H1 (cell line): ENCODE measurements around the gene MYH9. TPM values are rescaled to one million over a fixed set of nuclear protein-coding genes. Genes with fewer than 3 reads are reported as not detected.

ENCODE experiments used
- CTCF ChIA-PET: fragments of 300-600 bp; sonication (Branson Sonifier 250); formaldehyde crosslinking; loops from one replicate; lab custom pipeline; 2021; ENCODE audit not compliant: partially characterized antibody; lab: Charles Lee
- POLR2A ChIA-PET: fragments of 300-600 bp; sonication (Branson Sonifier 250); formaldehyde crosslinking; loops from one replicate; lab custom pipeline; 2021; ENCODE audit warnings: inconsistent platforms; ENCODE audit not compliant: partially characterized antibody; lab: Charles Lee
- DNase-seq, 2 experiments: peaks; one replicate each; pipeline versions ENCODE4 v3.0.0 to v3.0.0-alpha.2; 2010 to 2022; ENCODE audit warnings: low spot score in 2 of 2, low read depth in 1 of 2, mixed read lengths in 1 of 2
- FAIRE-seq: peaks from 2 replicates; lab custom pipeline; 2011; peaks lifted over from hg19 to GRCh38; lab: Jason Lieb, UNC
- H2AFZ ChIP-seq: 2 replicates; pipeline ENCODE4 v1.8.1; 2012; ENCODE audit warnings: low read length, inconsistent platforms
- H2AK5ac ChIP-seq: 2 replicates; pipeline ENCODE4 v1.6.1; 2013; ENCODE audit warnings: low read depth, low read length
- H2BK120ac ChIP-seq: replicated peaks from 2 replicates; pipeline ENCODE3; 2013; ENCODE audit warnings: low read depth, low read length, inconsistent platforms
- H2BK12ac ChIP-seq: 2 replicates; pipeline ENCODE4 v1.6.1; 2013; ENCODE audit warnings: low read depth, low read length
- H2BK15ac ChIP-seq: 2 replicates; pipeline ENCODE4 v1.6.1; 2013; ENCODE audit warnings: low read length
- H2BK20ac ChIP-seq: 2 replicates; pipeline ENCODE4 v1.6.1; 2013; ENCODE audit warnings: low read length
- H2BK5ac ChIP-seq: 2 replicates; pipeline ENCODE4 v1.6.1; 2013; ENCODE audit warnings: low read depth, low read length
- H3K14ac ChIP-seq: 2 replicates; pipeline ENCODE4 v1.6.1; 2013; ENCODE audit warnings: inconsistent platforms; ENCODE audit not compliant: insufficient read length
- H3K18ac ChIP-seq: 2 replicates; pipeline ENCODE4 v1.6.1; 2013; ENCODE audit warnings: low read length; ENCODE audit errors: extremely low read depth
- H3K23ac ChIP-seq: 2 replicates; pipeline ENCODE4 v1.6.1; 2013; ENCODE audit warnings: inconsistent platforms; ENCODE audit not compliant: insufficient read length
- H3K23me2 ChIP-seq: 2 replicates; pipeline ENCODE4 v1.6.1; 2013; ENCODE audit warnings: low read depth, low read length
- H3K27ac ChIP-seq: 2 replicates; pipeline ENCODE4 v1.6.1; 2011; ENCODE audit warnings: low read depth, low read length, inconsistent platforms
- H3K27me3 ChIP-seq, 4 experiments: replicated peaks in 1 of 4; 1 replicate in 1 of 4; 2 replicates in 3 of 4; pipeline versions ENCODE4 v1.6.1 to v1.8.1; 2011 to 2013; ENCODE audit warnings: low read length in 3 of 4, mild to moderate bottlenecking in 3 of 4, inconsistent platforms in 2 of 4, mixed read lengths in 2 of 4, moderate library complexity in 1 of 4; ENCODE audit not compliant: control insufficient read depth in 3 of 4, insufficient read depth in 3 of 4; ENCODE audit errors: extremely low read depth in 1 of 4
- H3K36me3 ChIP-seq, 4 experiments: 2 replicates each; pipeline versions ENCODE4 v1.6.1 to v1.8.1; 2011 to 2013; ENCODE audit warnings: mild to moderate bottlenecking in 4 of 4, low read length in 3 of 4, moderate library complexity in 2 of 4, control low read depth in 1 of 4, inconsistent platforms in 1 of 4; ENCODE audit not compliant: insufficient read depth in 4 of 4, control insufficient read depth in 2 of 4
- H3K4ac ChIP-seq: replicated peaks from 2 replicates; pipeline ENCODE3; 2013; ENCODE audit warnings: low read length, low read depth, mixed read lengths, inconsistent platforms; ENCODE audit not compliant: insufficient read length
- H3K4me1 ChIP-seq, 4 experiments: replicated peaks in 1 of 4; 1 replicate in 1 of 4; 2 replicates in 3 of 4; pipeline versions ENCODE4 v1.6.1 to v1.8.1; 2011 to 2013; ENCODE audit warnings: low read length in 3 of 4, inconsistent platforms in 2 of 4, mixed read lengths in 1 of 4; ENCODE audit not compliant: insufficient read depth in 4 of 4, control insufficient read depth in 3 of 4
- H3K4me2 ChIP-seq, 2 experiments: 2 replicates each; pipeline versions ENCODE4 v1.6.1 to v1.8.1; 2011 to 2013; ENCODE audit warnings: low read depth in 2 of 2, low read length in 2 of 2, control low read depth in 1 of 2, inconsistent platforms in 1 of 2, mild to moderate bottlenecking in 1 of 2; ENCODE audit not compliant: insufficient read depth in 1 of 2
- H3K4me3 ChIP-seq, 4 experiments: fragments of 200-600, 300-600 bp in 1 of 4; sonication (generic), shearing (Covaris generic), sonication (Bioruptor Twin) in 1 of 4; 2 replicates each; pipeline versions ENCODE4 v1.5.1 to v1.8.1; 2011 to 2016; ENCODE audit warnings: low read length in 4 of 4, low read depth in 3 of 4, control low read depth in 2 of 4, inconsistent platforms in 2 of 4, mild to moderate bottlenecking in 2 of 4, mixed read lengths in 1 of 4, moderate library complexity in 1 of 4; ENCODE audit not compliant: insufficient read depth in 2 of 4; ENCODE audit errors: extremely low read depth in 1 of 4
- H3K56ac ChIP-seq: replicated peaks from 2 replicates; pipeline ENCODE3; 2013; ENCODE audit warnings: low read depth, mild to moderate bottlenecking, mixed read lengths, low read length, inconsistent platforms; ENCODE audit not compliant: insufficient read length
- H3K79me1 ChIP-seq: 2 replicates; pipeline ENCODE4 v1.6.1; 2013; ENCODE audit warnings: low read depth, low read length, control low read depth
- H3K79me2 ChIP-seq, 2 experiments: 2 replicates each; pipeline versions ENCODE4 v1.6.1 to v1.8.1; 2012 to 2013; ENCODE audit warnings: low read length in 2 of 2, mild to moderate bottlenecking in 2 of 2, inconsistent platforms in 1 of 2; ENCODE audit not compliant: insufficient read depth in 2 of 2, control insufficient read depth in 1 of 2
- H3K9ac ChIP-seq, 4 experiments: replicated peaks in 1 of 4; 1 replicate in 1 of 4; 2 replicates in 3 of 4; pipeline versions ENCODE4 v1.6.1 to v1.8.1; 2011 to 2013; ENCODE audit warnings: low read depth in 3 of 4, low read length in 3 of 4, control low read depth in 2 of 4, mild to moderate bottlenecking in 2 of 4, moderate library complexity in 2 of 4, inconsistent platforms in 1 of 4; ENCODE audit errors: extremely low read depth in 1 of 4
- H3K9me3 ChIP-seq, 2 experiments: 2 replicates each; pipeline versions ENCODE4 v1.6.1 to v1.8.1; 2012 to 2013; ENCODE audit warnings: mild to moderate bottlenecking in 2 of 2, moderate library complexity in 2 of 2, control low read depth in 1 of 2, inconsistent platforms in 1 of 2, low read depth in 1 of 2, low read length in 1 of 2, mixed read lengths in 1 of 2; ENCODE audit not compliant: insufficient read depth in 2 of 2
- H4K20me1 ChIP-seq, 2 experiments: replicated peaks in 1 of 2; 2 replicates each; pipeline versions ENCODE3 to v1.8.1; 2011 to 2013; ENCODE audit warnings: inconsistent platforms in 2 of 2, low read length in 2 of 2, mild to moderate bottlenecking in 1 of 2; ENCODE audit not compliant: insufficient read depth in 2 of 2, control insufficient read depth in 1 of 2
- H4K5ac ChIP-seq: 2 replicates; pipeline ENCODE4 v1.6.1; 2013; ENCODE audit warnings: low read length, low read depth, mixed read lengths, inconsistent platforms; ENCODE audit not compliant: insufficient read length
- H4K8ac ChIP-seq: 2 replicates; pipeline ENCODE4 v1.8.0; 2013; ENCODE audit warnings: mild to moderate bottlenecking, moderate library complexity, low read length, inconsistent platforms; ENCODE audit not compliant: insufficient read depth; ENCODE audit errors: extremely low read depth
- H4K91ac ChIP-seq: replicated peaks from 2 replicates; pipeline ENCODE3; 2013; ENCODE audit warnings: low read length, mixed read lengths, inconsistent platforms; ENCODE audit not compliant: insufficient read length
- CHD2 ChIP-seq: IDR thresholded peaks from 2 replicates; pipeline ENCODE4 v1.6.1; 2012; ENCODE audit warnings: low read length, improper control_type of control experiment
- SRF ChIP-seq: IDR thresholded peaks from 2 replicates; pipeline ENCODE4 v1.6.1; 2011; ENCODE audit warnings: mild to moderate bottlenecking, low read depth, low read length, moderate library complexity
- SUZ12 ChIP-seq: fragments of 200-600 bp; sonication (generic); IDR thresholded peaks from 2 replicates; pipeline ENCODE4 v1.6.1; 2012; ENCODE audit warnings: mild to moderate bottlenecking, inconsistent platforms, low read length, moderate library complexity, mixed read lengths
- WGBS, 2 experiments: shearing (Covaris generic) in 1 of 2; methylation state at CpG; one replicate each; pipeline versions ENCODE4 v1.1.6 to v1.1.7; 2013 to 2015; ENCODE audit warnings: low lambda C conversion rate in 2 of 2, mixed read lengths in 2 of 2, inconsistent platforms in 1 of 2, low coverage in 1 of 2, missing lambda C conversion rate in 1 of 2; ENCODE audit not compliant: insufficient replicate concordance in 2 of 2, insufficient coverage in 1 of 2, insufficient read length in 1 of 2; ENCODE audit errors: extremely low coverage in 1 of 2, missing lambda C conversion rate in 1 of 2; 5-methylcytosine and 5-hydroxymethylcytosine counted together
- polyA plus RNA-seq, 7 experiments: library from polyadenylated mRNA; depleted of rRNA in 3 of 7; stranded (reverse) in 5 of 7; unstranded in 2 of 7; fragments of >200 nt in 5 of 7; fragments of 200-250 nt in 2 of 7; gene quantifications; 1 replicate in 5 of 7; 2 replicates in 1 of 7; 4 replicates in 1 of 7; pipeline versions ENCODE4 v1.2.1 to v1.2.3, GENCODE V29; 2011 to 2013; ENCODE audit warnings: missing spikeins in 2 of 7, mixed read lengths in 2 of 7
- total RNA-seq: library from RNA; stranded (reverse); fragmentation: NEBNext Ultra II Directional; extraction: Animal tissue kit (Norgen Biotek cat#: 25700); gene quantifications from 2 replicates; pipeline ENCODE4 v1.2.1, GENCODE V29; 2021

MYH9 gene
- total and polyA plus RNA-seq, 2 of the 8 experiments (the other 6 are each of a cell fraction or from before 2014, with no cell fraction given): 24.9 to 322 TPM

GRCh38 chr22:36349726-36350125 lies 38.0 kb downstream of the MYH9 start:
- H3K23ac ChIP-seq: no peak overlapping the region
- POLR2A ChIA-PET: interaction anchor here (1.2 to 1.9 kb wide), 2 partner anchors 20 to 61 kb away, joined by 4 read pairs; no protein-coding TSS in a partner anchor
- no peak overlapping the region for H2BK120ac ChIP-seq
- no peak overlapping the region for H4K91ac ChIP-seq
- H3K56ac ChIP-seq: no peak overlapping the region
- no peak overlapping the region for H2BK5ac ChIP-seq
- no peak overlapping the region for H3K9ac ChIP-seq
- FAIRE-seq (no peak), DNase-seq (no peak)
- H3K23me2 ChIP-seq: no peaks in the 10 kb centered on the region; the same call in 1 of the 2 replicates
- CTCF ChIA-PET: interaction anchor here (1.0 to 1.4 kb wide), 3 partner anchors 16 to 74 kb away, joined by 3 to 5 read pairs (median 4); no protein-coding TSS in a partner anchor
- H4K8ac ChIP-seq: no peak overlapping the region
- 97% methylated on average over 2 of the region's 2 CpGs; no CpG with 5 or more reads in 1 of the 2 experiments for WGBS, 2 experiments
- no peak overlapping the region for H3K4me2 ChIP-seq
- H3K27me3 ChIP-seq: no peaks in the 10 kb centered on the region
- H3K18ac ChIP-seq: no peak overlapping the region
- H2BK20ac ChIP-seq: no peak overlapping the region
- H2AK5ac ChIP-seq: no peak overlapping the region
- H3K4ac ChIP-seq: no peak overlapping the region
- peaks cover 6 to 29% of the 10 kb centered on the region in 2 experiments for H4K20me1 ChIP-seq
- no peak overlapping the region for H2AFZ ChIP-seq
- peaks cover 0 to 12% (median 5%) of the 10 kb centered on the region in 4 experiments; a peak in 4 of 8 replicates for H3K36me3 ChIP-seq
- no peak for TF ChIP-seq SRF
- TF ChIP-seq SUZ12: no peak
- no peak for TF ChIP-seq CHD2
- no peak overlapping the region for H3K27ac ChIP-seq
- no peak overlapping the region for H3K4me3 ChIP-seq
- H2BK12ac ChIP-seq: no peak overlapping the region
- H4K5ac ChIP-seq: no peak overlapping the region
- H3K79me2 ChIP-seq: peaks cover 9 to 84% of the 10 kb centered on the region in 2 experiments; a peak in 3 of 4 replicates
- H3K14ac ChIP-seq: no peak overlapping the region
- H2BK15ac ChIP-seq: no peak overlapping the region
- no peaks in the 10 kb centered on the region for H3K9me3 ChIP-seq
- H3K79me1 ChIP-seq: peaks cover 20% of the 10 kb centered on the region
- peaks cover 0 to 19% (median 15%) of the 10 kb centered on the region in 4 experiments; a peak in 5 of 7 replicates for H3K4me1 ChIP-seq
